Right renal cortex interstitium (tissue), 3 donors: ENCODE data around the gene BET1. TPM values are rescaled to one million over a fixed set of nuclear protein-coding genes. Genes with fewer than 3 reads are reported as not detected.
A peak's percentile ranks its signal among the peaks of the same experiment; 100 is the strongest.

Source experiments
- DNase-seq, 3 donors: peaks; one replicate each; pipeline ENCODE4 v3.0.0-alpha.2; 2013; ENCODE audit warnings: low read depth in 3 of 3, low spot score in 2 of 3
- polyA plus RNA-seq, 3 donors: library from polyadenylated mRNA; unstranded; fragments of 120-200 nt; gene quantifications; one replicate each; pipeline ENCODE4 v1.2.1, GENCODE V29; 2013; ENCODE audit not compliant: insufficient read length in 3 of 3

Gene BET1
- polyA plus RNA-seq, 3 donors = 47.0 to 50.0 (median 47.4) TPM

GRCh38 chr7:94015538-94015937, 11.4 kb upstream of the BET1 start:
- DNase-seq = no peak

- DNase-seq = no peak
Observed at GRCh38 chr7:94012746-94013145, 8.6 kb upstream of the BET1 start.

- DNase-seq = no peak
Observed at GRCh38 chr7:94011714-94012353, 7.7 kb upstream of the BET1 start.

- no peak for DNase-seq
Observed at GRCh38 chr7:94008537-94008936, 4.4 kb upstream of the BET1 start.

GRCh38 chr7:94005753-94006152, 1.6 kb upstream of the BET1 start:
- no peak for DNase-seq

- DNase-seq = peak in 1 of 3 donors; percentile 57
Observed at GRCh38 chr7:94003446-94004023, 620 bp downstream of the BET1 start.

GRCh38 chr7:94001396-94001795, 2.8 kb downstream of the BET1 start:
- no peak for DNase-seq

GRCh38 chr7:93997868-93998267, 6.3 kb downstream of the BET1 start:
- no peak for DNase-seq

GRCh38 chr7:93992421-93993110, 11.6 kb downstream of the BET1 start:
- no peak for DNase-seq

- DNase-seq = no peak
Observed at GRCh38 chr7:93987297-93987696, 16.9 kb downstream of the BET1 start.

- DNase-seq = no peak
Observed at GRCh38 chr7:93985101-93985500, 19.1 kb downstream of the BET1 start.

GRCh38 chr7:93984024-93984423, 20.1 kb downstream of the BET1 start:
- no peak for DNase-seq

- DNase-seq = no peak
Observed at GRCh38 chr7:93981480-93981874, 22.7 kb downstream of the BET1 start.

- DNase-seq = no peak
Observed at GRCh38 chr7:93980744-93981479, 23.2 kb downstream of the BET1 start.

- DNase-seq = no peak
Observed at GRCh38 chr7:93977211-93977950, 26.8 kb downstream of the BET1 start.

- no peak for DNase-seq
Observed at GRCh38 chr7:93973134-93973533, 31.0 kb downstream of the BET1 start.

- no peak for DNase-seq
Observed at GRCh38 chr7:93972029-93972725, 32.0 kb downstream of the BET1 start.

GRCh38 chr7:93968911-93969620, 35.1 kb downstream of the BET1 start:
- no peak for DNase-seq

GRCh38 chr7:93964813-93965212, 39.3 kb downstream of the BET1 start:
- no peak for DNase-seq

- DNase-seq = no peak
Observed at GRCh38 chr7:93964262-93964661, 39.9 kb downstream of the BET1 start.
